HUES48 (cell line): ENCODE results near the gene CREB5.

ENCODE experiments used
- H3K27ac ChIP-seq: one replicate; pipeline ENCODE4 v1.7.0; 2013; ENCODE audit warnings: low read depth, low read length, inconsistent platforms
- H3K27me3 ChIP-seq: 2 replicates; pipeline ENCODE4 v1.6.1; 2013; ENCODE audit warnings: mild to moderate bottlenecking, low read length; ENCODE audit not compliant: control insufficient read depth, insufficient read depth
- H3K36me3 ChIP-seq: 2 replicates; pipeline ENCODE4 v1.6.1; 2013; ENCODE audit warnings: low read length; ENCODE audit not compliant: control insufficient read depth, insufficient read depth
- H3K4me1 ChIP-seq: 2 replicates; pipeline ENCODE4 v1.6.1; 2013; ENCODE audit warnings: mild to moderate bottlenecking, low read length; ENCODE audit not compliant: control insufficient read depth, insufficient read depth
- H3K4me3 ChIP-seq: 2 replicates; pipeline ENCODE4 v1.5.1; 2013; ENCODE audit warnings: mild to moderate bottlenecking, low read depth, low read length
- H3K9ac ChIP-seq: 2 replicates; pipeline ENCODE4 v1.6.1; 2013; ENCODE audit warnings: mild to moderate bottlenecking, low read depth, low read length, moderate library complexity
- H3K9me3 ChIP-seq: 2 replicates; pipeline ENCODE4 v1.6.1; 2013; ENCODE audit warnings: low read length; ENCODE audit not compliant: control insufficient read depth, insufficient read depth

The CREB5 gene

DNA sequence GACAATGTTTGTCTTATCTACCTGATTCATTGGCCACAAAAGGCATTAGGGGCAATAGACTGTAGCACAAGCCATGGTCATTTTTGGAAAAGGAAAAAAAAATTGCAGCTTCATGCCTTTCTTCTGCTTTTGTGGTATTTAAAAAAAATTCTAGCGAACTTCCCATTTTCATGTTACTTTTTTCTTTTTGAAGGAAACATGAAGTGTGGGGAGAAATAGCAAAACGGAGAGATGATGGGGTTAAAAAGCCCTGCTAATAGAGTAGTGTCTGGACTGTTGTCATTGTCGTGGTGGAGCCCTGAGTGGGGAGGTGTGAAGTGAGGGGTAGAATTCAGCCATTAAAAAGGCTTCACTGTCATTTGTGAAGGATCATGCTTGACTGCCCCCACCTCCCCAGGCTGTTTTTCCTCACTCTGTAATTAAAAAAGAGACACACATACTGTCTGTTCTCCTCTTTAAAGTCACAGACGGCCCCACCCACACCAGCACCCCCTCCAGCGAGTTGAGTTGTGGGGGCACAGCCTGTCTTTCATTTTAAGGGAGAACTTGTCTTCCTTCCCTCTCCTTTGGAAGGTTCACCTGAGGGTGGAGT, 272.4 kb downstream of the CREB5 start:
- peak overlapping the region; percentile 91 for H3K27ac ChIP-seq
- H3K27me3 ChIP-seq = no peaks in the 10 kb centered on the region; the same call in 1 of the 2 replicates
- H3K9ac ChIP-seq = no peak overlapping the region
- H3K36me3 ChIP-seq = no peaks in the 10 kb centered on the region
- peaks cover 28% of the 10 kb centered on the region for H3K4me1 ChIP-seq
- H3K9me3 ChIP-seq = no peaks in the 10 kb centered on the region
- no peak overlapping the region for H3K4me3 ChIP-seq

DNA sequence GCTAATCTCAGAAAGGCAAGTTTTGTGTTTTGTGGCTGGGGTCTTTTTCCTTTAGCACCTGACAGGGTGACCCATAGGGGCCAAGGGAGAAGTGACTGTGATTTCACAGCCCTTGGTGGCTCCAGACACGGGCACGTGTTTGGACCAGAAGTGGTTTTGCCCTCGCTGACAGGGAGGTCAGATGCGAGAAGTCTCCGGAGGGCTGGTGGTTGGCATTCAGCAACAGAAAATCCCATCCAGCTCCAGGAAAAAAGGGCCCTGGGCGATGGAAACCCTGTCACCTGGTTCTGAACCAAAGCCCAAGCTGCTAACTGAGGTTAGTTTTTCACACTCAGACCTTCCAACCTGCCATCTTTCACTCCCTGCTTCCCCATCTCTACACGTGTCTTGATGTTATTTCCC, 272.9 kb downstream of the CREB5 start:
- Histone ChIP-seq H3K9ac (no peak overlapping the region), H3K27ac (peak overlapping the region; percentile 91), H3K4me3 (no peak overlapping the region)

DNA sequence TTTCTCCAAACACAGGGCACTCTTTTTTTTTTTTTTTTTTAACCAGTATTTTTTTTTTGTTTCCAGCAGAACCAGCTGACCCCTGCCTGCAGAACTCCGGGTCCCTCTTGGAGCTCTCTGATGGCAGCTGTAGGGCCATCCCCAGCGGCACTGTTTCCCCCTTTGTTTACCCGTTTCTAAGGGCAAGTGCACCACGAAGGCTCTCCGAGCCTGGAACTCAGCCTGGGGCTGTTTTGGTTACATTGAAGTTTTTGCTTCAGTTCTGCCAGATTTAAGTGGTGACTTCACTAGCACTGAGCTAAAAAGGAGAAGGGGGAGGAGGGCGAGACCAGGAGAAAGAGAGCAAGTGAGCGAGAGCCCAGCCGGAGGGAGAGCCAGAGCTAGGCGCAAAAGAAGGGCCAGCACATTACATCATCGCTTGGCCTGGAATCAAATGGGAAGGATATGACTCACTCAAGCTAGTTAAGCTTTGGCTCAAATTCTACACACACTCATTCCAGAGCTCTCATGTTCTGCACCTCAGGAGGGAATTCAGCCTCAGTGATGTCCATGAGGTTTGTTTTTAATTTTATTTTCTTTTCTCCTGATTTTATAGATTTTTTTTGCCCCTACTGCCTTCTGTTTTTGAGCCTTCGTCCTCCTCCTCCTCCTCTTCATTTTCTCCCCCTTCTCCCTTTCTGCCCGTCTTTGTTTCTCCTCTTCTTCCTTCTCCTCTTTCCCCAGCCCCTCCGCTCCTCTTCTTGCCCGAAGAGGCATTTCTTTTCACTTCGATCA, 273.5 kb downstream of the CREB5 start:
- Histone ChIP-seq H3K36me3 (no peaks in the 10 kb centered on the region), H3K4me3 (peak overlapping the region; percentile 66), H3K27ac (peak overlapping the region; percentile 91), H3K9me3 (no peaks in the 10 kb centered on the region), H3K27me3 (no peaks in the 10 kb centered on the region; the same call in 1 of the 2 replicates), H3K9ac (peak overlapping the region; percentile 87), H3K4me1 (peaks cover 28% of the 10 kb centered on the region)

More for the DNA sequence above, 272.9 kb downstream of the CREB5 start:
- peaks cover 28% of the 10 kb centered on the region for H3K4me1 ChIP-seq
- no peaks in the 10 kb centered on the region for H3K9me3 ChIP-seq
- H3K27me3 ChIP-seq = no peaks in the 10 kb centered on the region; the same call in 1 of the 2 replicates
- no peaks in the 10 kb centered on the region for H3K36me3 ChIP-seq

DNA sequence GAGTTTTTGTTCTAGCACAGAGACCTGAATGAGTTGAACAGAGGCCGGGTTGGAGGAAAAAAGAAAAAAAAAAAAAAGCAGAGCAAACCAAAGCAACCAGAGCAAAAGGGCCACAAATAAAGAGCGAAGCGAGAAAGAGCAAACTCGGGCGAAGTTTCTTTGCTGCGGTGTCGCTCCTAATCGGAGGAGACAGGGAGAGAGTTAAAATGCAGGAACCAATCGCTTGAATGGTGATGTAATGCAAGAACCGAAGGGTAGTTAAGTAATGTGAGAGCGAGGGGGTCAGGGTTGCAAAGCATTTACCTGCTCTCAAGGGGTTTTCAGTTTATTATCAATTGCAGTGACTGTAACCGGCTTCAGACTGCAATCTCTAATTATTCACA, 274.1 kb downstream of the CREB5 start:
- Histone ChIP-seq H3K36me3 (no peaks in the 10 kb centered on the region), H3K27ac (peak overlapping the region; percentile 91), H3K4me3 (peak overlapping the region; percentile 66), H3K9ac (peak overlapping the region; percentile 87), H3K9me3 (no peaks in the 10 kb centered on the region), H3K4me1 (peaks cover 28% of the 10 kb centered on the region), H3K27me3 (no peaks in the 10 kb centered on the region; the same call in 1 of the 2 replicates)

DNA sequence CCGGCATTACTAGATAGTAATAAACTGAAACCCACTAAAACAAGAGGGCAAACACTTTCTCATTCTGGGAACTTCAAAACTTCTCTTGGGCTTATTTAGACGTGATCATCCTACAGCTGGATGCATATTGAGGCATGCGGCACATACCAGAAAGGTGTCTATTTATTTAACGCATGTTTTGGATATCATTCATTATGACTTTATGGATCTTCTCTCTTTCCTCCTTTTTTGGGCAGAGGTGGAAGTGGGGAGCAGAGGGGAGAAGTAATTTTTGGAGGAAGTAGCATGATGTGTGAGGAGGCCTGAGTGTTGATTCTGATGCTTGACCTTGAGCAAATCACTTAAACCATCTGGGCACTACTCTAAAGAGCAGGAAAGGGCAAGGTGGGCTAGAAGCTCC, 275.2 kb downstream of the CREB5 start:
- Histone ChIP-seq H3K4me3 (peak overlapping the region; percentile 66), H3K4me1 (peaks cover 28% of the 10 kb centered on the region), H3K27me3 (no peaks in the 10 kb centered on the region; the same call in 1 of the 2 replicates), H3K27ac (no peak overlapping the region), H3K36me3 (no peaks in the 10 kb centered on the region), H3K9ac (peak overlapping the region; percentile 35; the same call in 1 of the 2 replicates), H3K9me3 (no peaks in the 10 kb centered on the region)

DNA sequence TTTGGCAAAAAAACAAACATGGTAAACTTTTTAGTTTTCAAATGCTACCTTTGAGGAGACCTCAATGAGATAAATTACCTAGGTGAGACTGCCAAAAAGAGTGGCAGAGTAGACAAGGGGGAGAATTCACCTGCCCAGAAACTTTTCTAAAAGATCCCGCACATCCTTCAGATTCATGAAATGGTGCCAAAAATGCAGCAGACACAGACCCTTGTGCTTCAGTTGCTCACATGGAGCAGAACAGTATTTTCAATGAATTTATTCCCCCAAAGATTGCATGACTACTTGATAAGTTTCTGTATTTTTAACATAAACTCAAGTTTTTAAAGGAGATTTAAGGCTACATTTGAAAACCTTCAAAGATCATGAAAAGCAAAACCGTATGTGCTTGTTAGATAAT, 275.9 kb downstream of the CREB5 start:
- Histone ChIP-seq H3K4me3 (no peak overlapping the region; the same call in 1 of the 2 replicates), H3K9ac (no peak overlapping the region), H3K27ac (no peak overlapping the region), H3K27me3 (no peaks in the 10 kb centered on the region; the same call in 1 of the 2 replicates), H3K36me3 (no peaks in the 10 kb centered on the region), H3K4me1 (peaks cover 28% of the 10 kb centered on the region), H3K9me3 (no peaks in the 10 kb centered on the region)

DNA sequence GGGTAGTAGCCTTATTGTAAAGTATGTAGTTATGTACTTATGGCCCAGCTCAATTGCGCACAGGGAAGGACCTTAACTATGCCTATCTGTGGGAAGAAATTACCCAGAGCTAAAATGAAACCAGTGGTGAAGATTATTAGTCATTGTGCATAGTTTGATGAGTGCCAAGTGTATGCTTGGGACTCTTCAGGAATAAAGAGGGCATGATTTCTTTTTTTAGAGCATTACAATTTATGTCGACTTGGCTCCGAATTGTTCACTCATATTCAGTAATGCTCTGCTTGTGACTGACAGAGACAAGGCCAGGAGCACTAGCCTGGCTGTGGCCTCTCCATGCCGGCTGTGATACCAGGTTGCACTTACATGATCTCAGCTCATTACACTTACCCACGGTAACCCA, 276.3 kb downstream of the CREB5 start:
- Histone ChIP-seq H3K9ac (no peak overlapping the region), H3K4me3 (no peak overlapping the region), H3K4me1 (peaks cover 28% of the 10 kb centered on the region), H3K36me3 (no peaks in the 10 kb centered on the region), H3K27me3 (no peaks in the 10 kb centered on the region; the same call in 1 of the 2 replicates), H3K9me3 (no peaks in the 10 kb centered on the region), H3K27ac (no peak overlapping the region)

DNA sequence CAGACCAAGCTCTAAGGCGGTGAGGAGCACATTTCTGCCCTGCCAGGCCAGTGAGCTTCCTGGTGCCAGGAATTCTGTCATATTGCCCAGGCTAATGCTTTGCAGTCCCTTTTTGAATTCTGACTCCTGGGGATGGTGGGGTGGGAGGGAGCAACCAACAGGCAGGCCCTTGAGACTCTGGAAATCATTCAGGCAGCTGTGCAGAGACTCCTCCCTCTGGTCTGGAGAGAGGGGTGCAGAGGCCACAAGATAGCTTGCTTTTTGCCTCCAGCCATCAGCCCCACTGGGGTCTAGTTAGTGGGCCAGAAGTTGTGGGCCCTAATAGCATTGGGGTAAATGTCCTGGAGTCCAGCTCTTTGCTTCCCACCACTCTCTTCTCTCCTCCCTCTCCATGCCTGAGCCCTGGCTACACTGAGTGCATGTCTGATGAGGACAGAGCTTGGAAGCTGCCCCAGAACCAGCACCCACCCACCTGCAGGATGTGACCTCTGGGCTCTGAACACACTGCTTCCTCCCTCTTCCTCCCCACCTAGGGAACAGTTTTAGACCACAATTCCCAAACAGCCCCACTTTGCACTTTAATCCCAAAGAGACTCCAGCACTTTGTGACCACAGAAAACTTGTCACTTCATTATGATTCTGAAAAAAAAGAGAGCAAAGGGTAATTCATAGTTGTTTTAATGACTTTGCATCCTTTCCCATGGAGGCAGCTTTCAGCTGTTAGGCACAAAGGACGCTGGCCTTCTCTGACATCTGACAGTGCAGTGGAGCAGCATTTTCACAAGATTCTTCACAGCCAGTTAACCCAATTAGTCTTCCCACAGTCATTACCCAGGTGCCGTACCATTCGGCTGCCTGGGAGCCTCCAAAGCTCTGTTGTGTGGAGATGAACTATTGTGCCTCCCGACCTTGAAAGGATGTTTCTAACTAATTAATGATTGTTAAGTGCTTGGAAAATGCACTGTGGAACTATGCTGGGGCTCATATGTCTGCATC, 283.3 kb downstream of the CREB5 start:
- H3K9ac ChIP-seq = no peak overlapping the region
- H3K36me3 ChIP-seq = no peaks in the 10 kb centered on the region
- H3K4me1 ChIP-seq = peaks cover 10% of the 10 kb centered on the region; the same call in 1 of the 2 replicates
- no peak overlapping the region for H3K4me3 ChIP-seq
- no peak overlapping the region for H3K27ac ChIP-seq
- no peaks in the 10 kb centered on the region for H3K9me3 ChIP-seq
- no peaks in the 10 kb centered on the region for H3K27me3 ChIP-seq

DNA sequence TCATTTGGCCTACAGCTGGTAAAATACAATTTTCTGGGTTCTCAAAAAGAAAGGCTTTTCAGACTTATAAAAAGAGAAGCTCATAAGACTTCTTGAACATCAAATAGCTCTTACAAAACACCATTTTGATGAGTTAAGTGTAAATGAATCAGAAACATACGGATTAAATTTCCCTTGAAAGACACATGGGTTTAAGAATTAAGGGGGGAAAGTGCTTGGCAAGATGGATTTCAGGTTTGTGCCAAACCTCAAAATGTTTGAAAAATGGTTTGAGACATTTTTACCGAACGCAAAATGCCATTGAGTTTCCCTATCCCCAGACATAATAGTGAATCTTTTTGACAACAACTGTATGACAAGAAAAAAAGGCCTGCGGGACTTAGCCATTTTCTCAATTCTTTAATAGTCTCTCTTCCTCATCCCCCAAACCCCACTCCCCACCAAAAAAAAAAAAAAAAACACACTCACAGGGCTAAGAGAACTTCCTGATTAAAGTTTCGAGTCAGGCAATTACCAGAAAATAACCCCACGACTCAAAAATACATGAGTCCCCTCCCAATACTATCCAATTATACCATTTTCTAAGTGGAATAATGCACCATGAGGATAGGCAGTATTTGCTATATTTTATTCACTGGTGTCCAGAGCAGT, 285.7 kb downstream of the CREB5 start:
- no peak overlapping the region for H3K4me3 ChIP-seq
- no peak overlapping the region for H3K27ac ChIP-seq
- peaks cover 17% of the 10 kb centered on the region for H3K4me1 ChIP-seq
- H3K9me3 ChIP-seq = no peaks in the 10 kb centered on the region
- H3K9ac ChIP-seq = no peak overlapping the region
- no peaks in the 10 kb centered on the region for H3K36me3 ChIP-seq
- no peaks in the 10 kb centered on the region for H3K27me3 ChIP-seq

DNA sequence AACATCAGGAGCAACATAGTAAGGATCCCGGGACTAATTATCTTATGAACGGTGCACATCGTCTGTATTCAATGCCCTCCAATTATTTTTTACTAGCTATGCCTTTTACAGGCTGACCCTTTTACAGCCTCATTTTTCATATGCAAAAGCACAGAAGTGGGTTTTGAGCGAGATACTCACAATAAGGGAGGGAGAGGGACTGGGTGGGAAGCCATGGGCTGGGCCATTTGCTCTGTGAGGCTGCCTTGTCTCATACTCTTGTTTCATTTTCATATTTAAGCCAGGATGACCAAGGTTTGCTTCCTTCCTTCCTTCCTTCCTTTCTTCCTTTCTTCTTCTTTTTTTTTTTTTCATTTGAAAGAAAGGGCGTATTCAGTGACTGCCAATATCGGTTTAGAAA, 286.5 kb downstream of the CREB5 start:
- no peak overlapping the region for H3K4me3 ChIP-seq
- no peaks in the 10 kb centered on the region for H3K9me3 ChIP-seq
- H3K27me3 ChIP-seq = no peaks in the 10 kb centered on the region
- H3K36me3 ChIP-seq = no peaks in the 10 kb centered on the region
- no peak overlapping the region for H3K27ac ChIP-seq
- no peak overlapping the region for H3K9ac ChIP-seq
- H3K4me1 ChIP-seq = peaks cover 17% of the 10 kb centered on the region
